Measurements from ENCODE around the gene CNTD1.

DNA sequence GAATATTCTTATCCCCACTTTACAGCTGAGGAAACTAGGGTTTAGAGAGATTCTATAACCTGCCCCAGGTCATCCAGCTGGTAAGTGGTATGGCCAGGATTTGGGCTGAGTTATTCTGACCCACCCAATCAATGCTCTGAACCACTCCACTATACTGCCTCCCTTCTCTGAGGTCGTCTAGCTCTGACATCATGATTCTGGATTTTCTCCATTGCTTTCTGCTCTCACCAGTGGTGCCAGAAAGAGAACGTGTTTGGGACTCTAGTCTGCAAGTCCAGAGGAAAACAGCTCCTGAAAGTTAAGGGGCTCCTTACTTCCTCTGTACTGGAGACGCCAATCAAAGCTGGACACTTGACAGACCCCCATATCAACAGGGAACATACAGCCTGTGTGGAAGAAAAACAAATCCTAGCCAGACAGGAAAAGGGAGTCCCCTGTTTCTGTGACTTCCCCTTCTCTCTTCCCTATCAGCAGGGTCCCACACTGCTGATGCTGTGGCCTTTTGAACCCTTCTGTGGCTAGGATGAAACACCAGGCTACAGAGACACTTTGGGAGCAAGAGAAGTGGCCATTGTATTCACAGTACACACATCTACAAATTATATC is 47.8 kb upstream of the CNTD1 start:
- TF ChIP-seq, protein P1, sequence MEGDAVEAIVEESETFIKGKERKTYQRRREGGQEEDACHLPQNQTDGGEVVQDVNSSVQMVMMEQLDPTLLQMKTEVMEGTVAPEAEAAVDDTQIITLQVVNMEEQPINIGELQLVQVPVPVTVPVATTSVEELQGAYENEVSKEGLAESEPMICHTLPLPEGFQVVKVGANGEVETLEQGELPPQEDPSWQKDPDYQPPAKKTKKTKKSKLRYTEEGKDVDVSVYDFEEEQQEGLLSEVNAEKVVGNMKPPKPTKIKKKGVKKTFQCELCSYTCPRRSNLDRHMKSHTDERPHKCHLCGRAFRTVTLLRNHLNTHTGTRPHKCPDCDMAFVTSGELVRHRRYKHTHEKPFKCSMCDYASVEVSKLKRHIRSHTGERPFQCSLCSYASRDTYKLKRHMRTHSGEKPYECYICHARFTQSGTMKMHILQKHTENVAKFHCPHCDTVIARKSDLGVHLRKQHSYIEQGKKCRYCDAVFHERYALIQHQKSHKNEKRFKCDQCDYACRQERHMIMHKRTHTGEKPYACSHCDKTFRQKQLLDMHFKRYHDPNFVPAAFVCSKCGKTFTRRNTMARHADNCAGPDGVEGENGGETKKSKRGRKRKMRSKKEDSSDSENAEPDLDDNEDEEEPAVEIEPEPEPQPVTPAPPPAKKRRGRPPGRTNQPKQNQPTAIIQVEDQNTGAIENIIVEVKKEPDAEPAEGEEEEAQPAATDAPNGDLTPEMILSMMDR (conservative IDR thresholded peaks at IDR 0.05 in 1 of 2, IDR thresholded peaks at IDR 0.05 in 1 of 2; ENCODE audit: low read depth in 1 of 2, low read length in 2 of 2), result no peak
- TF ChIP-seq EZH2 (IDR thresholded peaks at IDR 0.05; ENCODE audit: low read length, missing control alignments), result no peak

Measured in fibroblast of lung (primary cell).